Limb (tissue), 2 donors: ENCODE data around the gene OPN1SW.

ENCODE experiments used
- DNase-seq, 2 donors: peaks; one replicate each; pipeline ENCODE4 v3.0.0-alpha.2; 2016; ENCODE audit errors: extremely low spot score in 2 of 2

Gene OPN1SW

DNA sequence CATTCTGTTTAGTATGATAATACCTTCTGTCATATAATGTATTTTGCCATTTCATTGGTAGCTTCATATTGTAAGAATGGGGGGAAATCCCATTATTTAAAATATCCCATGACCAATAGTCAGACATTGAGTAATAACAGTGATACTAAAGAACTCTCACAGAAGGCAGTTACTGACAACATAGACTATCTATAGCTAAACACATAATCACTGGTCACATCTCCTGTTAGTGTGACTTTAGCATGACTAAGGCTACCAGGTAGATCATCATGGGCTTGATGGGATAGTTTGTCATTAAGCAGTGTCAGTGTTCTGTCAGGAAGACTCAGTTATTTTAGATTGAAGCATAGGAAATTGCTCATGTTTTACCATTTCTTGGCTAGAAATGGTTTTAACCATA lies 16.4 kb downstream of the OPN1SW start:
- no peak for DNase-seq

GRCh38 chr7:128758553-128758952 lies 17.0 kb downstream of the OPN1SW start:
- DNase-seq = no peak

- no peak for DNase-seq
Measured at GRCh38 chr7:128757203-128757602, 18.4 kb downstream of the OPN1SW start.

DNA sequence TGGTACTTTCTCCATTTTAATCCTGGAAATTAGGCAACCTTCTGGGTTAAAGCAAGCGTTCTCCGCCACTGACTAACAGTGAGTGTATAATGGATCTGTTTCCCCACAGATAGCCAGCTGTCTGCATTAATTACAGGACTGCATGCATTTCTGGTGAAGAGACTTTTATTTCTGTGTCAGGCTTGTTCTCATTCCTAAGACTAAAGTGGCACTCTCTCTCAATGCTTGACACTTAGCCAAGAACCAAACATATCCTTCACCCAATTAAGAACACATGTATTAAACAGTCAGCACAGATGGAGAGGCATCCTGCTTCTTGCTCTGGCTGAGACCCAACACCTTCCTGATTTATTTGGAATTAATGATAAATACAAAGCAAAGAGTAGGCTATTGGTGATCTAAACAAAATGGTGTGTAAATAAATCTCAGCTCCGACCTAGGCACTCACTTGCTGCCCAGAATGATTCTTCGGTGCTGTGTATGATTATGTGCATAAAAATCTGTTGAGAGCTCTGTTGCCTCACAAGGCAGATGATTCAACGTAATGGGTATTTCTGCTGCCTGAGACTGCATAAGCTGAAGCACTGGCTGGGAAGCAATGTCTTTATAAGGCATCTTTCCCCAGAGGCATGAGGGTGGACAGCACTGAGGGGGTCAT lies 19.6 kb downstream of the OPN1SW start:
- peak in 1 of 2 donors; percentile 46 for DNase-seq

- DNase-seq = no peak
Measured at GRCh38 chr7:128755075-128755818, 20.3 kb downstream of the OPN1SW start.

DNA sequence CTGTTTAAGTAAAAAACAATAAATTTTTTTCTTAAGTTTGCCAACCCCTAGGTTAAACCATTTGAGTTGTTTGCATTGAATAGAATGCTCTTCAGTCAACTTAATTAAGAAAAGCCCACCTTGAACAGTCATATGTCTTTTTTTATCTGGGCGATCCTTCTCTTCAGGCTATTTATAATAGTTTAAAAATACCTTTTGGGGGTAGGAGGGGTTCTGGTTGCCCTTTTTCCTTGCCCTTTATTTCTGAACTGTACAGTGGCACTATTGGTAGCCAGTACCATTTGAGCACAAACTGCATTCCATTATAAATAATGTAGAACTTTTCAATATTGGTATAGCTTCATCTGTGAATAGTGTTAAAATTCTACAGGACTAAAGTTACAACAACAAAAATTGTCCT lies 23.3 kb downstream of the OPN1SW start:
- DNase-seq = no peak

GRCh38 chr7:128747327-128748079 lies 28.1 kb downstream of the OPN1SW start:
- no peak for DNase-seq

- no peak for DNase-seq
Measured at GRCh38 chr7:128745706-128746105, 29.9 kb downstream of the OPN1SW start.

GRCh38 chr7:128744366-128744905 lies 31.2 kb downstream of the OPN1SW start:
- DNase-seq = no peak

DNA sequence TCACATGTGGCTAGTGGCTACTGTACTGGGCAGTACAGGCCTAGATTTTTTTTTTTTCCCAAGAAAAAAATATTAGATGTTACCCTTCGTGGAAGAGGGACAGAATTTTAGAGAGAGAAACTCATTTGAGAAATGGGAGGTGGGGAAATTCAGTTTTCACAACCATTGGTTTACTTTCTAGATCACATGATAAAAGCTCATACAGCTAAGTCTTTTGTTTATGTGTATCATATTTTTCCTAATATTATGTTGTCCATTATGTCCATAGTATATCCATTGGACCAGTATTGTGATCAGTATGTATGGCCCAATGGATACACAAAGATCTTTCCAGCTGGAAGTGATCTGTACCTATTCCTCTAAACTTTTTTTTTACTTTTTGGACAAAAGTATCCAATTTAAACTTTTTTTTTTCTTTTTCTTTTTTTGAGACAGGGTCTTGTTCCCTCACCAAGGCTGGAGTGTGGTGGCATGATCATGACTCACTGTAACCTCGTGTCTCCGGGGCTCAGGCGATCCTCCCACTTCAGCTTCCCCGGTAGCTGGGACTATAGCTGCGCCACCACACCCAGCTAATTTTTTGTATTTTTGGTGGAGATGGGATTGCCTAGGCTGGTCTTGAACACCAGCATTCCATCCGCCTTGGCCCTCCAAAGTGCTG lies 32.4 kb downstream of the OPN1SW start:
- no peak for DNase-seq

DNA sequence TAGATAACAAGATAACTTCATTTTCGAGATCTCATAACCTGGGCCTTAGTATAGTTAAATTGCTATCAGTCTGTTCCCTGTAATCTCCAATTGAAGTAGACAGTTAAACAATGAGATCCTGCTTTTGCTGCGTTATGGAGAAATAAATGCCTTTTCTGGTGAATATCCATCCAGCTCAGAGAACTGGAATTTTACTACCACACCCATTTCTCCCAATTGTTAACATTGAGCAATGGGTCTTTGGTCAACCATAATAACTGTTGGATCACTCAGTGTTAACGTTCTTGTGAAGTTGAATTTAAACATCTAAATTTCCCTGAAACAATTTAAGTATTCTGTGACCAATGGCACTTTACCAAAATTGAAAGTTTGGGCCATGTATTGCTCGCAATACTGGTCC lies 33.4 kb downstream of the OPN1SW start:
- DNase-seq = no peak

DNA sequence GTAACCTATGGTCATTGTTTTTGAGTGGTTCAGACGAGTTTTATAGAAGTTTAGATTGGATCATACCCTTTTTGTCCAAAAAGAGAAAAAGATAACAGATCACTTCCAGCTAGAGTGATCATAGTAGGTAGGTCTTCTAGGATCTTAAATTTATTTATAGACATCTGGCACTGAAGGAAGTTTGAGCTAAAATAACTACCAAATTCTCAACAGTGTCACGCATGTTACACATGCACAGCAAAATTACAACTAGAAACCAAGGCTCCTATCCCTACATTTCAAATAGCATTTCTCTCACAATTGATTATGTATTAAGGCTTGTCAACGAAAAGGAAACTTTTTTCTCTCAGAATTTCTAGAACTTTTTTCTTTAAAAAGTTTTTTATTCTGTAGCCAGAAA lies 34.1 kb downstream of the OPN1SW start:
- DNase-seq = no peak

DNA sequence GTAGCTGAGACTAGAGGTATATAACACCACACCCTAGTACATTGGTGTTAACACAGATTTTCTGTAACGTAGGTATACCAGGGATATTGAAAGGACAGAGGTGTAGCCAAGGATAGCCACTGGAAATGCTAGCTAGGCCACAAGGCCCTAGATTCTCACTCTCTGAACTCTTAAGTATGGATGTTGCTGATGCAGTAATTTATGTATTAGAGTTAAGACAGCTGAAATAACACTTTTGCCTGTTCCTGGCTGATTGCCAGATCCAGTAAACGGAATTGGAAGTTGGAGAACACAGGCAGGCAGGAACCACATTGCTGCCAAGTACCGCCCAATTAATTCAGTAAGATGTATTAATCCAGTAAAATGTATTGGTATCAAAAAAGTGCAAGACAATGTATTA lies 34.6 kb downstream of the OPN1SW start:
- no peak for DNase-seq

DNA sequence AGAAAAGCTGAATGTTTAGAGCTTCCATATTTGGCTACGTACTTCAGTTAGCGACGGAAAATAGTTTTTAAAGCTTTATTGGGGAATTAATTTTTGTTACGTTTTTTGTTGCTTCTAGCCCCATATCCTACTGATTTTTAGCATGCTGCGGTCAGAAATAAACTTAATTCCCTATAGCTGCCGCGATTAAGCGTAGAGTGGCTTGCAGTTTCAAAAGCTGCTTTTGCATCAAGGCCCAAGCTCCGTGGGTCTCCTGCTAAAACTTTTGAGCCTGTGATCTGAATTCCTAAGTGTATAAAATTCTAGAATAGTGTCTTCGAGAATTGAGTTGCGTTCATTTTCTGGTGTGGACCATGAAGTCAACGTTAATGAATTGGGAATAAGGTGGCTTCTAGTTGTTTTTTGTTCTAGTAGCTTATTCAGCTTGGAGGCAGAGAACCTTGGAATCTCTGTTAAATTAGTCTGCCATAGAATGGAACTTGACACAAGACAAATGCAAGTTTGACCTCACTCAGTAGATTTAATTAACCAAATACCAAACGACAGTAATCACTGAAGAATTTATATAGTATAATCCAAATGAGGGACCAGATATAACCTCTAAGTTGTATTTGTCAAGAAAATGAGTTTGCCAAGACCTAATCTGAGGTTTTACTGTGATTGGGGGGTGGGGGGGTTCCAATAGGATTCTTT lies 35.5 kb downstream of the OPN1SW start:
- no peak for DNase-seq

DNA sequence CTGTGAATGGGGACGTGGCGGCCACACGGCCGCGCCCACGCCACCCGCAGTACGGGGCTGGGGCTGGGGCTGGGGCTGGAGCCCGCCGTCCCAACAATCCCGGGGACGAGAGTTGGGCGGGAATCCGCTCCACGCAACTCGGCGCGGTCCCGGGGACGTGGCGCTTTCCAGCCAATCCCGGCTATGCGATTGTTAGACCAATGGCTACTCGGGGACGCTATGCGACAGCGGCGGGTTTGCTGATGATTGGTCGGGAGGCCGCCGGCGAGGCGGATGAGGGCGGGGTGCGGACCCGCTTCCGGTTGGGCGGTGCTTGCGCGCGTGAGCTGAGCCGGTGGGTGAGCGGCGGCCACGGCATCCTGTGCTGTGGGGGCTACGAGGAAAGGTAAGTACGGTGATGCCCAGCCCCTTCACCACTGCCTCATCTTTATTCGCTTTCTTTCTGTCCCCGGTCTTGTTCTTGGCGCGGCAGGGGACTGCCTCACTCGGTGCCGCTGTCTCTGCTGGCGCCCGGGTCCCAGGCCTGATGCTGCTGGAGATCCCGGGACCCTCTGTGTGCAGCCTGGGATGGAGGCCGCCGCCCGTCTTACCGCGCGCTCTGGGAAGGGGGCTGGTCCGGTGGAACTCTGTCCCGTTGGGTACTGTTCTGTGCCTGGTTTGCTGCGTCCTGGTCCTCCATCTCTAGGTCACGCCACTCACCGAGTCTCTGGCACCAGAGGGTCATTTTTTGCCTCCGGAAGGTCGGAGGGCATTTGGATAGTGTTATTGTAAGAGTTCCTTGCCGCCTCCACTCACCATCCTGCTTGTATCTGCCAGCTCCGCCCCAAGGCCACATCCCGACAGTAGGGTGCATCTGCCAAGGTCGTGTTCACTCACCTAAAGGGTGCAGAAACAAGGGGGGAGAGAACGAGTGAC lies 36.3 kb downstream of the OPN1SW start, which contains the start of gene CALU:
Gene CALU, plus strand, starts transcription at position 312 of the 915 bp plus-strand sequence. CDS start 9,225 bp downstream, outside the sequence.
- DNase-seq = peak; percentile 97 to 98

GRCh38 chr7:128738570-128739047 lies 37.0 kb downstream of the OPN1SW start:
- DNase-seq = no peak

DNA sequence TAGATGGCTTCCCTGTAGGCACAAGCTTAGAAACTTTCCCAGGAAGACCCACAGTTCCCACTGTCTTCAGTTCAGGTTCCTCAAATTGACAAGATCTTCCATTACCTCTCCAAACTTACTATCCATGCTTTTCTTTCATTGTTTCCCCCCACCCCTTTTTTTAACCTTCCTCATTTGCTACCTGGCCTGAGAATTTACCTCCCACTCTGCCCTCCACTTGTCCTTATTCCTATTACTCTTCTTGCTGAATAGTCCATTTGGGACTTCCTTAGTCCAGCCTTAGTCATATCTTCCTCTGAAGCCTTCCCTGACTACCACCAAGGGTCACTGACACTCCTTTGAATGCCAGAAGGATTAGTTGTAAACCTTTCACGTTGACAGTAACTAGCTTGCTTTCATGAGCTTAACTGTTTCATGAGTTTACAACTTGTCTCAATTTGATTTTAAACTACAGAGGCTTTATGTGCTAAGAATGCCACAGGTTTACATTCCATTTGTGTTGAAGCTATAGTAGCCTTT lies 37.7 kb downstream of the OPN1SW start:
- DNase-seq = no peak

GRCh38 chr7:128737441-128737840 lies 38.2 kb downstream of the OPN1SW start:
- DNase-seq = no peak

- no peak for DNase-seq
Measured at GRCh38 chr7:128735436-128735835, 40.2 kb downstream of the OPN1SW start.
